ENCODE results near the gene ANO1.
A peak's percentile ranks its signal among the peaks of the same experiment; 100 is the strongest.

Gene ANO1

GRCh38 chr11:70170596-70171210 lies 92.6 kb downstream of the ANO1 start:
- no peak for DNase-seq

DNA sequence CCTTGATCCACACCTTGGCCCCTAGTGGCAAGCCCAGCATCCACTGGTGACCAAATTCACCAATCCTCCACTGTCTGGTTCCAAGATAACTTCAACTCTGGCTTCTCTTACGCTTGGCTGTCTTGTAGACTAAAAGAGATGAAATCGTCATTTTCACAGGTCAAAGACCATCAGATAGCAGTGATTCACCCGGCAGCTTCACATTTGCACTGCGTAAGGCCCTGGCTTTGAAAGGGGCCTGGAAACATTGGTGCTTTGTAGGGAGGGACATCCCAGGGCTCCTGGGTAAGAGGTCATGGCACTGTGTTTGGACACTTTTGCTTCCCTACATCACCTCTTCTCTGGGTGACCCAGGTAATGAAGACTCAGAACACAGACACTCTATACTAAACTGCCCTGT lies 94.9 kb downstream of the ANO1 start:
- DNase-seq = no peak

DNA sequence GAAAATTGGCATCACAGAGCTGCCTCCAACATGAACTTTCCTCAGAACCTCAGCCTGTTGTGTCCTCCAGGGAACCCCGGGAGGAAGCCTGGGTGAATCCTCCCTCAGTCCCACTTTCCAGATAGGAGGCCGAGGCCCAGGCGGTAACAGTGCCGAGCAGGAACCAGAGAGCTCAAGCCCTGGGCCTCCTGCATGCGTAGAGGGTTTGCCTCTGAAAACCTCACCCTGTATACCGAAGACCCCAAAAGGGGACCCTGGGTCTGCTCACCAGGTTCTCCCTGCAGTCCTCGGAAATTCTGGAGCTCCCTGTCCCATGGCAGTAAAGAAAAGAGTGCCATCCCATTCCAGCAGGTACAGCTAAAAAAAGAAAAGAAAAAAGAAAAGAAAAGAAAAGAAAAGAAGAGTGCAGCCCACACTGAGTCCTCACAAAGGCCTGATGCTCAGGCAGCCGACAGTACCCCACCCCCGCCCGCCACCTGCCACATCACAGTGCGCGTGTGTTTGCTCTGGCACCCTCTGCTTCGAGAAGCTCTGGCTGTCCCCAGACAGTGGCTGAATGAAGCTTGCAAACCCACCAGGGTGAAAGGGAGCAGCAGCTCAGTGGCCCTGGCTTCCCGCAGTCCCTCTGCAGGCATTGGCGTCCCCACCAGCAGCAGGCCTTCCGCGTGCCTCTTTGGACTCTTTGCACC lies 96.6 kb downstream of the ANO1 start:
- DNase-seq = no peak

GRCh38 chr11:70175236-70175698 lies 97.2 kb downstream of the ANO1 start:
- no peak for DNase-seq

DNA sequence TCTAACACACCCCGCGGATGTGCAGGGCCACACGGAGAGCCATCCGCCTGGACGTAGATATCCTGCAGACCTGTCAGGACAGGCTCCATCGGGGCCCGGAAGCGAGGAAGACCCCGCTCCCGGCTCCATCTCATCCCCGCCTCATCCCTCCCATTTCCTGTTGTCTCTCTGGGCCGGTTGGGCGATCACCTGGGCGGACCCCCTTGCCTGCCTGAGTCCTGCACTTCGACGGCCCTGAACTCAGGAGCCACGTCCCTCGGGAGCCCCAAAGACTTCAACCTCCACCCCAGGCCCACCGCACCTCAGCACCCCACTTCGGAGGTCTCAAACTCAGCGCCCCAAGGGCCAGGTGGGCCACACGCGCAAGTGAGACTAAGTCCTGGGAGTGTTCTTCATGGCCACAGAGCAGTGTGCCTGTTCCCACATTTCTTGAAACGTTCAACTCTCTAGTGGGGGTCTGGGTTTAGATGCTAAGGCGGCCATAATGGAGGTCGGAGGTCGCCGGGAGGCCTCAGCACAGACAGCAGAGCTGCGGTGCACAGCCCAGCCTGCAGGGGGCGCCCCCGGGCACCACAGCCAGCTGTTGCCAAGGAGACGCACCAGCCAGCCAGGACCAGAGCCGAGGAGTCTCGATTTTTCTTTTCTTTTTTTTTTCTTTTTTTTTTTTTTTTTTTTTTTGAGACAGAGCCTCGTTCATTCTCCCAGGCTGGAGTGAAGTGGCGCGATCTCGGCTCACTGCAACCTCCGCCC lies 99.0 kb downstream of the ANO1 start:
- DNase-seq = peak; percentile 74

DNA sequence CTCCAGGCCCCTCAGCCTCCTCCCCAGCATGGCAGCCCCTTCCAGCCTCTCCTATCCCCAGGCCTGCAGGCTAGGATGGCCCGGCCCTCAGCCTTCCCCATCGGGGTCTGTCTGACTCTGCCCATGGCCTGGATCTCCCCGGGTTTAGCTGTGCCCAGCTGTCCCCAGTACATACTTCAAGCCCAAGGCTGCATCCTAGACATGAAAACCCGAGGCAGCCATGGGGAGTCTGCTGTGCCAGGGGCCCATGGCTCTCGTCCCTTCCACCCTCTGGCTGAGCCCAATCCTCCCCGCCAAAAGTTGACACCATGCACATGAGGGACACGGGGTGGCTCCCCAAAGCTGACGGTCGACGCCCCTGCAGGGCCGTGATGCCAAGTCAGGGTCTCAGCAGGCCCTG lies 102.8 kb downstream of the ANO1 start:
- no peak for DNase-seq

DNA sequence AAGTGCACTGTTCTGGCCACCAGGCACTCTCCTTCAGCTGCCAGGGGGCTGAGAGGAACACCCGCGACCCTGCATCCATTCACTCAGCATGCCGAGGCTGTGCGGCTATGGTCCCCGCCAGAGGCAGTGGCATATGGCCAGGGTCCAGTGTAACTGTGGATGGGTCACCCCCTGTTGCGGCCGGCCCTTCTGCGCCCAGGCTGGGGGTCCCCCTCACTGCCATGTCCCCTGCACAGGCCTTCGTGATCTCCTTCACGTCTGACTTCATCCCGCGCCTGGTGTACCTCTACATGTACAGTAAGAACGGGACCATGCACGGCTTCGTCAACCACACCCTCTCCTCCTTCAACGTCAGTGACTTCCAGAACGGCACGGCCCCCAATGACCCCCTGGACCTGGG lies 104.1 kb downstream of the ANO1 start:
- no peak for DNase-seq

DNA sequence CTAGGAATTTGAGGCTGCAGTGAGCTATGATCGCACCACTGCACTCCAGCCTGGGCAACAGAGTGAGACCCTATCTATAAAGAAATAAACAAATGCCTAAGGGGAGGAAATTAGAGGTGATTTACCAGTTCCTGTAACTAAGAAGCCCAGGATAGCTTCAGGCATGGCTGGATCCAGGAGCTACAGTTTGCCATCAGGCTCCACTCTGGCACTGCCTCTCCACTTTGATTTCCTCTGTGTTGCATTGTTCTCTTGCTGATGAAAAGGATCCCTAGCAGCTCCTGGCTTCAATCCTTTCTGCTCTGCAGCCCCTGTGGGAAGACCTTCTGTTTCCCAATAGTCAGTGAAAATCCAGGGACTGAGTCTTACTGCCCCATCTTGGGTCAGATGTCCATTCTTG lies 104.9 kb downstream of the ANO1 start:
- no peak for DNase-seq

GRCh38 chr11:70183483-70184176 lies 105.5 kb downstream of the ANO1 start:
- DNase-seq = no peak

DNA sequence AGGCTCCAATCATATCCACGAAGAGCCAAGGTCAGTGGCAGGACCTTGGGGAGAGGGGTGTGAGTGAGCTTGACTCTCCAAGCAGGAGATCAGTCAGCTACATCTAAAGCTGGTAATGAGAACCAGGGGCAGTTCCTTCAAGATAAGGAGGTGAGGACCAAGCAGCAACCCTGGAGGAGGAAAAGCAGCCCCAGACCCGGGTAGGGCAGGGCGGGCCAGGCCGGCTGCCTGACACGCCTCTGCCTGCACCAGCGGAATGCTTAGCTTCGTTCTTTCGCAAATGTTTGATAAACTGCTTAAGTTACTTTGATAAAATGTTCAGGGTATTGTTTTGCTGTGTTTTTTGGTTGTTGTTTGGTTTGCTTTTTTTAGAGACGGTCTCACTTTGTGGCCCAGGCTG lies 106.3 kb downstream of the ANO1 start:
- DNase-seq = no peak

- no peak for DNase-seq
Observed at GRCh38 chr11:70185348-70186055, 107.4 kb downstream of the ANO1 start.

GRCh38 chr11:70186420-70186819 lies 108.3 kb downstream of the ANO1 start:
- no peak for DNase-seq

GRCh38 chr11:70186936-70187335 lies 108.8 kb downstream of the ANO1 start:
- no peak for DNase-seq

DNA sequence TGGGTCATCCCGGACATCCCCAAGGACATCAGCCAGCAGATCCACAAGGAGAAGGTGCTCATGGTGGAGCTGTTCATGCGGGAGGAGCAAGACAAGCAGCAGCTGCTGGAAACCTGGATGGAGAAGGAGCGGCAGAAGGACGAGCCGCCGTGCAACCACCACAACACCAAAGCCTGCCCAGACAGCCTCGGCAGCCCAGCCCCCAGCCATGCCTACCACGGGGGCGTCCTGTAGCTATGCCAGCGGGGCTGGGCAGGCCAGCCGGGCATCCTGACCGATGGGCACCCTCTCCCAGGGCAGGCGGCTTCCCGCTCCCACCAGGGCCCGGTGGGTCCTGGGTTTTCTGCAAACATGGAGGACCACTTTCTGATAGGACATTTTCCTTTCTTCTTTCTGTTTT lies 109.7 kb downstream of the ANO1 start:
- no peak for DNase-seq

DNA sequence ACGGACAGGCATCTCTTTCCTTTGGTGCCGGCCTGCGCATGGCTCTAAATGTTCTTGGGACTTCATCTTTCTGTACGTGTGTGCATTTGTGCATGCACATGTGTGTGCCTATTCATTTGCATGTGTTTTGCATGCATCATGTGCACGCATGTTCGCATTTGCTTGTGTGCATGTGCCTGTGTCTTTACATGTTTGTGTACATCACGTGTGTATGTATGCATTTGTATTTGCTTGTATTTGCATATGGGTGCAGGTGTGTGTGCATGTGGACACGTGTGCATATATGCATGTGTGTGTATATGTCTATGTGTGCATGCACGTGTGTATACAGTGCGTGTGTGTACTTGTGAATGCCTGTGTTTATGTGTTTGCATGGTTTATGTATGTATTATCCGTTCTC lies 111.5 kb downstream of the ANO1 start:
- DNase-seq = no peak

DNA sequence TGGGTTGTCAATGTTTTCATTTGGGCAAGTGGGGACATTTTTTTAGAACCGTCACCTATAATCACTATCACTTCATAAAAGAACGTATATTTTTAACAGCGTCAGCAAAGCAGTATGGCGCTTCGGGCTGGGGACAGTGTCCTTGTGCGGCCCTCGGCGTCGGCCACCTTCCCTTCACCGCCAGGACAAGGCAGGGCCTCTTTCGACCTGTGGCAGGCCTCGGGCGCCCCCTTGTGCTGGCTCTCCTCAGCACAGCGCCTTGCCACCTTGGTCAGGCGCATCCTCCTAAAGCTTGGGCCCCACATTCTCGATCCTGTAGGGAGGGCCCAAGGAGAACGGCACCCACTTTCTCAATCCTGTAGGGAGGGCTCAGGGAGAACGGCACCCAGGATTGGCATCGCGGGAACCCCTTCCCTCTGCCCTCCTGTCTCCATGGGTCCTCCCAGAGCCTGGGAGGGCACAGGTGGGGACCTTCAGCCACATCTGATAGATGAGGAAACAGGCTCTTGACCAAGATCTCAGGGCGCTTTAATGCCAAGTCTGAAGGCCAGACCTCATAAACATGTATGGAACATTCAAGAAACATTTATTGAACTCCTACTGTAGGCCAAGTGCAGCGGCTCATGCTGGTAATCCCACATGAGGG lies 113.5 kb downstream of the ANO1 start:
- DNase-seq = peak; percentile 78

DNA sequence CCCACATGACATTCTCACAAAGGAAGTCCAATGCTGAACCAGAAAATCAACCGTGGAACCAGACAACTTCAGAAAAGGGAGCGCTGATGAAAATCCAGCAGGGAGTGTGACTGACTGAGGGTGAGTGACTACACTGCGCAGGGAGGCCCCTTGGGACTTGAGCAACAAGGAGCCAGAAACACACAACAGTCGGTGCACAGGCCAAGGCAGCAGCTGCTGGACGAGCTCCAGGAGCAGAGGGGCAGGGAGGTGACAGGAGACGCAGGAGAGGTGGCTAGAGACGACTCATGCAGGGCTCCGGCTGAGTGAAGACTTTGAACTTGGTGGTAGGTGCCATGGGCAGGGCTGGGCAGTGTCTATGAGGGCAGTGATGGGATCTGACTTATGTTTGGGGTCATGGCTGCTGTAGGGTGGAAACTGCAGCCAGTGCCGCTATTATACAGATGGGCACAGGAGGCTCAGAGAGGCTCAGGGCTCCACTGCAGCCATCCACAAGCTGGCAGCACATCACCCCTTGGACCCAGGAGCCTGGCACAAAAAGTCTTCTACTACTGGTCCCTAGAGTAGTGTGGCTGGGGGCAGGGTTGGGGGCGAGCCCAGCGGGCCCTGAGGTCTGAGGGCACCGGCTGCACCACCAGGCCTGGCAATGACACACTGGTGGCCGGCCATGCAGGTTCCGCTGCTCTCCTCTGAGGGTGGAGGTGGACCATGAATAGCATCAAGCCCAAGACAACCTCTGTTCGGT lies 114.7 kb downstream of the ANO1 start:
- DNase-seq = no peak

- DNase-seq = no peak
Observed at GRCh38 chr11:70193411-70194292, 115.5 kb downstream of the ANO1 start.

DNA sequence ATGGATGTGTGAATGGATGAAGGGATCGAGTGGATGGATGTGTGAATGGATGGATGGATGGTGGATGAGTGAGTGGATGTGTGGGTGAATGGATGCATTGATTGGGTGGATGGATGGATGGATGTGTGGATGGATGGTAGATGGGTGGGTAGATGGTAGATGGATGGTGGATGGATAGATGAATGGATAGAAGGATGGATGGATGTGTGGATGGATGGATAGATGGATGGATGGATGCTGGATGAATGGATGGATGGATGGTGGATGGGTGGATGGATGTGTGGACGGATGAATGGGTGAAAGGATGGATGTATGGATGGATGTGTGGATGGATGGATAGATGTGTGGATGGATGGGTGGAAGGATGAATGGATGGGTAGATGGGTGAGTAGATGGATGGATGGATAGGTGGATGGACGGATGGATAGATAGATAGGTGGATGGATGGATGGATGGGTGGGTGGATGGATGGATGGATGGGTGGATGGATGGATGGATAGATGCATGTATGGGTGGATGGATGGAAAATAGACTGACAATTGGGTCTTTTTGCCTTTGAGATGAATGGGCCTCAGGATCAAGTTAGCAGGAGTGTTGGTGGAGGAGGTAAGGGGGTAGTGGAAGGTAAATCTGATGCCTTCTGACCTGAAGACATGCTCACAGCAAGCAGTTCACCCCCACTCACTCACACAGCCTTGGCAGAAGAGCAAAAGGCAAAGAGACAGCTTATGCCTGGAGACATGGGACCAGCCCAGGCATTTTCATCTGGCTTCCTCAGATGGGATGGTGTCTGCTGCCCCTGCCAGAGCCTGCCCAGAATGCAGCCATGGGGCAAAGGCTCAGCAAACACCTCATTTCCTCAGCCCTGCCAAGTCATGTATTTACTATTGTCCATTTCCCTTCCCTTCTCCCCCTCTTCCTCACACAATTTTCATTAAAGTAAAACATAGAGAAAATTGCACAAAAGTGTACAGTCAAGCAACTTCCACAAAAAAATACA lies 117.0 kb downstream of the ANO1 start:
- DNase-seq = no peak

Data from activated CD8-positive, alpha-beta memory T cell treated with anti-CD3 and anti-CD28 coated beads for 24 hours (primary cell).